Urothelium cell line (cell line): ENCODE results near the gene TECPR2.
"Not testable (repeated sequence)": the region's sequence is repeated elsewhere in the genome, so short reads cannot be mapped to it uniquely, and the experiment has no call there.

Experiments
- DNase-seq: peaks from one replicate; pipeline ENCODE4 v3.0.0; 2011; ENCODE audit warnings: low spot score, mixed read lengths
- FAIRE-seq: peaks from 2 replicates; lab custom pipeline; 2011; peaks lifted over from hg19 to GRCh38; lab: Jason Lieb, UNC

The TECPR2 gene

GRCh38 chr14:102330806-102331205 lies 31.9 kb upstream of the TECPR2 start:
- no peak for DNase-seq
- FAIRE-seq, result no peak

- no peak for DNase-seq
- no peak for FAIRE-seq
Measured at GRCh38 chr14:102333390-102333789, 29.4 kb upstream of the TECPR2 start.

GRCh38 chr14:102333795-102334705 lies 28.7 kb upstream of the TECPR2 start:
- no peak for FAIRE-seq
- no peak for DNase-seq

GRCh38 chr14:102335163-102335562 lies 27.6 kb upstream of the TECPR2 start:
- no peak for DNase-seq
- FAIRE-seq, result no peak

GRCh38 chr14:102338724-102339123 lies 24.0 kb upstream of the TECPR2 start:
- no peak for FAIRE-seq
- DNase-seq, result no peak

- FAIRE-seq (no peak), DNase-seq (no peak)
Measured at GRCh38 chr14:102341566-102341965, 21.2 kb upstream of the TECPR2 start.

- FAIRE-seq, result no peak
Measured at GRCh38 chr14:102342238-102342637, 20.5 kb upstream of the TECPR2 start.

GRCh38 chr14:102344084-102344483 lies 18.7 kb upstream of the TECPR2 start:
- no peak for FAIRE-seq
- no peak for DNase-seq

More at GRCh38 chr14:102342238-102342637, 20.5 kb upstream of the TECPR2 start:
- no peak for DNase-seq

- FAIRE-seq (no peak), DNase-seq (no peak)
Measured at GRCh38 chr14:102344485-102344884, 18.3 kb upstream of the TECPR2 start.

- FAIRE-seq (no peak), DNase-seq (no peak)
Measured at GRCh38 chr14:102345232-102345631, 17.5 kb upstream of the TECPR2 start.

- no peak for FAIRE-seq
- DNase-seq, result no peak
Measured at GRCh38 chr14:102346645-102347044, 16.1 kb upstream of the TECPR2 start.

GRCh38 chr14:102348376-102348775 lies 14.4 kb upstream of the TECPR2 start:
- FAIRE-seq, result no peak
- DNase-seq, result no peak

GRCh38 chr14:102351023-102351422 lies 11.7 kb upstream of the TECPR2 start:
- DNase-seq, result no peak
- FAIRE-seq, result no peak

GRCh38 chr14:102351593-102351992 lies 11.1 kb upstream of the TECPR2 start:
- not testable (repeated sequence) for DNase-seq, FAIRE-seq

GRCh38 chr14:102352213-102352612 lies 10.5 kb upstream of the TECPR2 start:
- FAIRE-seq, result no peak

GRCh38 chr14:102353126-102353619 lies 9.6 kb upstream of the TECPR2 start:
- FAIRE-seq (no peak), DNase-seq (no peak)

More at GRCh38 chr14:102352213-102352612, 10.5 kb upstream of the TECPR2 start:
- DNase-seq, result no peak

GRCh38 chr14:102356280-102356679 lies 6.5 kb upstream of the TECPR2 start:
- FAIRE-seq, result no peak
- no peak for DNase-seq

- DNase-seq (no peak), FAIRE-seq (no peak)
Measured at GRCh38 chr14:102359341-102359740, 3.4 kb upstream of the TECPR2 start.

GRCh38 chr14:102360388-102360787 lies 2.4 kb upstream of the TECPR2 start:
- FAIRE-seq (no peak), DNase-seq (no peak)

GRCh38 chr14:102362084-102362483 lies 657 bp upstream of the TECPR2 start:
- DNase-seq, result no peak
- FAIRE-seq, result no peak

- no peak for FAIRE-seq
- peak; percentile 23 for DNase-seq
Measured at GRCh38 chr14:102363182-102363943, 622 bp downstream of the TECPR2 start.
